Epithelial cell of esophagus (primary cell): ENCODE data around the gene APBB2.
A peak's percentile ranks its signal among the peaks of the same experiment; 100 is the strongest.

ENCODE experiments used
- DNase-seq: peaks from one replicate; pipeline ENCODE4 v3.0.0; 2010; ENCODE audit warnings: low read depth
- H3K4me3 ChIP-seq: 2 replicates; pipeline ENCODE4 v1.5.1; 2011; ENCODE audit warnings: mild to moderate bottlenecking, low read length, control low read depth
- CTCF ChIP-seq: IDR thresholded peaks from 2 replicates; pipeline ENCODE4 v1.5.1; 2011; ENCODE audit warnings: low read depth, mild to moderate bottlenecking, low read length, control low read depth, inconsistent platforms; ENCODE audit not compliant: insufficient read depth; ENCODE audit errors: missing control alignments

The APBB2 gene

GRCh38 chr4:41232406-41232805 lies 18.1 kb upstream of the APBB2 start:
- DNase-seq = no peak
- TF ChIP-seq CTCF = no peak
- no peak overlapping the region for H3K4me3 ChIP-seq

DNA sequence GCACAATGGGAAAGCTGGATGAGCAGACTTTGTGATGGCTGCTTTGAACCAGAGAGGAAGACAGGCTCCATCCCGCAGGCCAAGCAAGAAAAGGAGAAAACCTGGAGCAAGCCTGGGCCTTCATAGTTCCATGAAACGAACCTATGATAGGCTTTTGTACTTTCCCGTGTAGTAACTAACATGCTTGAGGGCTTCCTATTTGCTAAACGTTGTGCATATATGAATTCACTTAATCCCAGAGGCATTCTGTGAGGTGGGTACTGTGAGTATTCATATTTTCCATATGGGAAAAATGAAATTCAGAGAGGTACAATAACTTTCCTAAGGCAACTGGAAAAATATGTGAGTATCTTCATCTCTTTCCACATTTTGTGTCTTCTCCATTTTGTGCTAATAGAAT lies 13.6 kb upstream of the APBB2 start:
- no peak for DNase-seq
- no peak overlapping the region for H3K4me3 ChIP-seq
- no peak for TF ChIP-seq CTCF

- no peak overlapping the region for H3K4me3 ChIP-seq
- no peak for DNase-seq
- TF ChIP-seq CTCF = no peak
Measured at GRCh38 chr4:41221850-41222645, 7.7 kb upstream of the APBB2 start.

GRCh38 chr4:41219421-41219950 lies 5.1 kb upstream of the APBB2 start:
- DNase-seq = no peak
- TF ChIP-seq CTCF = no peak
- no peak overlapping the region for H3K4me3 ChIP-seq

DNA sequence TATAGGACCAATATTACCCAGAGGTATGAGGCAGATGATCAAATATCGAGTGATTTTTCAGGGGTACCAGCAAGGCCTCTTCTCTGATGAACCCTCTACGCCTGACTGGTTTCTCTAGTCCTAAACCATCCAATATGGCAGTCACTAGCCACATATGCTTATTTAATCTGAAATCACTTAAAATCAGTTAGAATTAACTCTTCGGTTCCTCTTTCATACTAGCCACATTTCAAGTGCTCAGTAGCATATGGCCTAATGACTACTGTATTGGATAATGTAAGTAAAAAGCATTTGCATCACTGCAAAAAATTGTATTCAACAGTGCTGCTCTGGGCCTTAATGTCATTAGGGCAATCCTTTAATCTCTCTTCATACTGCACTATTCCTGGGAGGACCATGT lies 4.4 kb upstream of the APBB2 start:
- no peak for DNase-seq
- no peak overlapping the region for H3K4me3 ChIP-seq
- TF ChIP-seq CTCF = no peak

GRCh38 chr4:41217374-41217773 lies 3.0 kb upstream of the APBB2 start:
- no peak for TF ChIP-seq CTCF
- DNase-seq = no peak
- no peak overlapping the region for H3K4me3 ChIP-seq

DNA sequence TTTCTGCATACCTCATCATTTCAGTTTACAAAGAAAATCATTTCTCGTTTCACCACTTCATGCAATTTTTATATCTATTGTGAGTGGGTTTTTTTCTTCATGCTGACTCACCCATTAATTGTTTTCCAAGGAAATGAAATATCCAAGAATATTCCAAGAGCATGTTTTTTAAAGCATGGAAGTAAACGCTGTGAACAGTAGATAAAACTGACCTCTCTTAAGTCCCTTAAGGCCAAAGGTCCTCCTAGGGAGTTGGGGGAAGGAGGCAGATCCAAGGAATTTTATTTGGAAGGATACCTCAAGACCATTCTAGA lies 2.6 kb upstream of the APBB2 start:
- no peak for DNase-seq
- H3K4me3 ChIP-seq = peak overlapping the region; percentile 86
- no peak for TF ChIP-seq CTCF
